ENCODE results near the gene AMELX. TPM values are rescaled to one million over a fixed set of nuclear protein-coding genes. Genes with fewer than 3 reads are reported as not detected.

The AMELX gene
- polyA plus RNA-seq, 1 donor (not counting 4 experiments of a cell fraction or from before 2014, with no cell fraction given), result not detected

DNA sequence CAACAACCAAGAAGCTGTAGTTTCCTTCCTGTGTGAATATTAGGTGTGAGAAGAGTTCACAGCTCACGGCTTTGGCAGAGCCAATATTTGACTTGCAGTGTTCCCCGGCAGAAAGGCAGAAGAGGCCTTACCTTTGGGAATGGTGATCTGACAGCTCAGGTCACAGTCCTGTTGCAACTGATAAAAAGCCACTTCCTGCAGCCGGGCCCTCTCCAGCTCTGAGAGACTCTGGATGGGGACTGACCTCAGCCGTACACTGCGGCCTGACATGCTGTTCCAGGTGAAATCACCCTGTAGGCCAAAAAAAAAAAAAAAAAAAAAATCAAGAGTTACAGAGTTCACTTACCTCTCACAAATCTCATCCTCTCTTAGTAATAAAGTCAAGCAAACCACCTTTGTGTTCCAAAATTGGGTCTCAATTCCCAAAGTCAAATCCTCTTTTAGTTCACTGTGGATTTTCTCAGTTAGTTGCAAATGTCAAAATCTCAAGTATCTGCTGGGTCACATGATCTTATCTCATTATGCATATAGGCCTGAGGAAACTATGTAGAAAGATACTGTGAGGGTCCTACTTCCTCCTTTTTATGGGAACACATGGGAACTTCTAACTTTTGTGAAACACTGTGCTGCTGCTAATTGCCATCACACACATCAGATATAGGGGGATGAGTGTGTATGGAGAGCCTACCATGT lies 38.6 kb upstream of the AMELX start:
- no peaks in the 10 kb centered on the region for H3K27me3 ChIP-seq (ENCODE audit: control insufficient read depth, extremely low read depth, insufficient read depth, low read length)
- H3K4me2 ChIP-seq (ENCODE audit: control insufficient read depth, extremely low read depth, insufficient read depth, low read depth, low read length), result no peak overlapping the region
- no peak for FAIRE-seq
- no peak for DNase-seq (ENCODE audit: low read depth, low spot score)
- H3K9ac ChIP-seq (ENCODE audit: control insufficient read depth, extremely low read depth, insufficient read depth, low read length), result no peak overlapping the region
- H3K27ac ChIP-seq (ENCODE audit: control insufficient read depth, insufficient read depth, low read length), result no peak overlapping the region
- no peaks in the 10 kb centered on the region for H3K36me3 ChIP-seq (ENCODE audit: control insufficient read depth in 2 of 2, extremely low read depth in 1 of 2, insufficient read depth in 2 of 2, low read length in 2 of 2)
- H3K79me2 ChIP-seq (ENCODE audit: control insufficient read depth, insufficient read depth, low read length), result no peaks in the 10 kb centered on the region
- dilution Hi-C loops (cut with MboI; ENCODE audit: extremely low pct_ligation_motif_present, low sequenced_read_pairs), result no loop called here
- no peaks in the 10 kb centered on the region for H3K9me1 ChIP-seq (ENCODE audit: control insufficient read depth, extremely low read depth, insufficient read depth, low read length)
- H3K9me3 ChIP-seq (ENCODE audit: control insufficient read depth, low read depth, low read length), result no peaks in the 10 kb centered on the region
- no peaks in the 10 kb centered on the region for H3K4me1 ChIP-seq (ENCODE audit: control insufficient read depth, extremely low read depth, insufficient read depth, low read length)
- TF ChIP-seq, protein P1, sequence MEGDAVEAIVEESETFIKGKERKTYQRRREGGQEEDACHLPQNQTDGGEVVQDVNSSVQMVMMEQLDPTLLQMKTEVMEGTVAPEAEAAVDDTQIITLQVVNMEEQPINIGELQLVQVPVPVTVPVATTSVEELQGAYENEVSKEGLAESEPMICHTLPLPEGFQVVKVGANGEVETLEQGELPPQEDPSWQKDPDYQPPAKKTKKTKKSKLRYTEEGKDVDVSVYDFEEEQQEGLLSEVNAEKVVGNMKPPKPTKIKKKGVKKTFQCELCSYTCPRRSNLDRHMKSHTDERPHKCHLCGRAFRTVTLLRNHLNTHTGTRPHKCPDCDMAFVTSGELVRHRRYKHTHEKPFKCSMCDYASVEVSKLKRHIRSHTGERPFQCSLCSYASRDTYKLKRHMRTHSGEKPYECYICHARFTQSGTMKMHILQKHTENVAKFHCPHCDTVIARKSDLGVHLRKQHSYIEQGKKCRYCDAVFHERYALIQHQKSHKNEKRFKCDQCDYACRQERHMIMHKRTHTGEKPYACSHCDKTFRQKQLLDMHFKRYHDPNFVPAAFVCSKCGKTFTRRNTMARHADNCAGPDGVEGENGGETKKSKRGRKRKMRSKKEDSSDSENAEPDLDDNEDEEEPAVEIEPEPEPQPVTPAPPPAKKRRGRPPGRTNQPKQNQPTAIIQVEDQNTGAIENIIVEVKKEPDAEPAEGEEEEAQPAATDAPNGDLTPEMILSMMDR (optimal IDR thresholded peaks at IDR 0.05 in 1 of 3, IDR thresholded peaks at IDR 0.05 in 1 of 3, conservative IDR thresholded peaks at IDR 0.05 in 1 of 3; ENCODE audit: extremely low read depth in 1 of 3, insufficient read depth in 2 of 3, low read length in 3 of 3), result no peak
- no peak for TF ChIP-seq EZH2 (IDR thresholded peaks at IDR 0.05; ENCODE audit: low read length)
- no peaks in the 10 kb centered on the region for H4K20me1 ChIP-seq (ENCODE audit: control insufficient read depth, extremely low read depth, insufficient read depth, low read length)
- no peak overlapping the region for H2AFZ ChIP-seq (ENCODE audit: control insufficient read depth, low read length)
- H3K4me3 ChIP-seq (ENCODE audit: control insufficient read depth in 2 of 3, extremely low read depth in 1 of 3, insufficient read depth in 2 of 3, low read depth in 1 of 3, low read length in 3 of 3), result no peak overlapping the region

DNA sequence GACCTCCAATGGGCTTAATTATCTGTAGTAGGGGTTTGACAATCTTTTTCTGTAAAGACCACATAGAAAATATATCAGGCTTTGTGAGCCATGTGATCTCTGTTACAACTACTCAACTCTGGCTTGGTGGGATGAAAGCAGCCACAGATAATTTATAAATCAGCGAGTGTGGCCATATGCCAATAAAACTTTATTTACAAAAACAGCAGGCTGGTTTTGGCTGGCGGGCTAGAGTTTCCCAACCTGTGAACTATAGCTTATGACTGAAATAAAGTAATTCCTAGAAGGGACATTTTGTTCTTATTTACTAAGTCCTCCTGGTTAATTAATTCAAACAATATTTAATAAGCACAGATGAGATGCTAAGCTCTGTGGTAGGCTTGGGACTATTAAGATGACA lies 35.9 kb upstream of the AMELX start:
- FAIRE-seq, result no peak
- H4K20me1 ChIP-seq (ENCODE audit: control insufficient read depth, extremely low read depth, insufficient read depth, low read length), result no peaks in the 10 kb centered on the region
- TF ChIP-seq, protein P1 (optimal IDR thresholded peaks at IDR 0.05 in 1 of 3, IDR thresholded peaks at IDR 0.05 in 1 of 3, conservative IDR thresholded peaks at IDR 0.05 in 1 of 3; ENCODE audit: extremely low read depth in 1 of 3, insufficient read depth in 2 of 3, low read length in 3 of 3), result no peak
- no peak for TF ChIP-seq EZH2 (IDR thresholded peaks at IDR 0.05; ENCODE audit: low read length)
- H3K79me2 ChIP-seq (ENCODE audit: control insufficient read depth, insufficient read depth, low read length), result no peaks in the 10 kb centered on the region
- H3K4me3 ChIP-seq (ENCODE audit: control insufficient read depth in 2 of 3, extremely low read depth in 1 of 3, insufficient read depth in 2 of 3, low read depth in 1 of 3, low read length in 3 of 3), result no peak overlapping the region
- H3K9ac ChIP-seq (ENCODE audit: control insufficient read depth, extremely low read depth, insufficient read depth, low read length), result no peak overlapping the region
- H3K4me1 ChIP-seq (ENCODE audit: control insufficient read depth, extremely low read depth, insufficient read depth, low read length), result peaks cover 8% of the 10 kb centered on the region
- DNase-seq (ENCODE audit: low read depth, low spot score), result no peak
- H3K27ac ChIP-seq (ENCODE audit: control insufficient read depth, insufficient read depth, low read length), result no peak overlapping the region
- dilution Hi-C loops (cut with MboI; ENCODE audit: extremely low pct_ligation_motif_present, low sequenced_read_pairs), result no loop called here
- no peaks in the 10 kb centered on the region for H3K9me3 ChIP-seq (ENCODE audit: control insufficient read depth, low read depth, low read length)
- no peak overlapping the region for H3K4me2 ChIP-seq (ENCODE audit: control insufficient read depth, extremely low read depth, insufficient read depth, low read depth, low read length)
- H3K36me3 ChIP-seq (ENCODE audit: control insufficient read depth in 2 of 2, extremely low read depth in 1 of 2, insufficient read depth in 2 of 2, low read length in 2 of 2), result no peaks in the 10 kb centered on the region
- no peaks in the 10 kb centered on the region for H3K9me1 ChIP-seq (ENCODE audit: control insufficient read depth, extremely low read depth, insufficient read depth, low read length)
- no peaks in the 10 kb centered on the region for H3K27me3 ChIP-seq (ENCODE audit: control insufficient read depth, extremely low read depth, insufficient read depth, low read length)
- no peak overlapping the region for H2AFZ ChIP-seq (ENCODE audit: control insufficient read depth, low read length)
